Keratinocyte (primary cell): Measurements from ENCODE around the gene ADGRV1. TPM values are rescaled to one million over a fixed set of nuclear protein-coding genes. Genes with fewer than 3 reads are reported as not detected.

Source experiments
- DNase-seq: peaks from one replicate; pipeline ENCODE4 v3.0.0-alpha.2; 2011; ENCODE audit warnings: low read depth, missing footprints, low spot score
- FAIRE-seq: peaks from 2 replicates; lab custom pipeline; 2011; peaks lifted over from hg19 to GRCh38; lab: Jason Lieb, UNC
- H2AFZ ChIP-seq: 2 replicates; pipeline ENCODE4 v1.6.0; 2012; ENCODE audit warnings: low read length, control low read depth, inconsistent platforms; ENCODE audit not compliant: control insufficient read depth
- H3K27ac ChIP-seq: 2 replicates; pipeline ENCODE4 v1.5.1; 2011; ENCODE audit warnings: low read length; ENCODE audit not compliant: control insufficient read depth, insufficient read depth
- H3K27me3 ChIP-seq: 3 replicates; pipeline ENCODE4 v1.6.0; 2011; ENCODE audit warnings: low read length; ENCODE audit not compliant: control insufficient read depth, insufficient read depth; ENCODE audit errors: extremely low read depth
- H3K36me3 ChIP-seq, 2 experiments: 2 replicates in 1 of 2; 3 replicates in 1 of 2; pipeline ENCODE4 v1.5.1; 2011; ENCODE audit warnings: low read length in 2 of 2, mild to moderate bottlenecking in 1 of 2; ENCODE audit not compliant: control insufficient read depth in 2 of 2, insufficient read depth in 2 of 2; ENCODE audit errors: extremely low read depth in 1 of 2
- H3K4me1 ChIP-seq: 3 replicates; pipeline ENCODE4 v1.5.1; 2011; ENCODE audit warnings: low read length; ENCODE audit not compliant: control insufficient read depth, insufficient read depth; ENCODE audit errors: extremely low read depth
- H3K4me2 ChIP-seq: 3 replicates; pipeline ENCODE4 v1.6.0; 2011; ENCODE audit warnings: low read depth, low read length; ENCODE audit not compliant: control insufficient read depth, insufficient read depth; ENCODE audit errors: extremely low read depth
- H3K4me3 ChIP-seq, 3 experiments: fragments of 200-600 bp in 1 of 3; sonication (generic) in 1 of 3; 2 replicates in 2 of 3; 3 replicates in 1 of 3; pipeline ENCODE4 v1.5.1; 2011 to 2016; ENCODE audit warnings: low read length in 3 of 3, mild to moderate bottlenecking in 3 of 3, control low read depth in 2 of 3, inconsistent platforms in 1 of 3, low read depth in 1 of 3, mixed read lengths in 1 of 3, mixed run types in 1 of 3, moderate library complexity in 1 of 3; ENCODE audit not compliant: control insufficient read depth in 2 of 3, insufficient read depth in 2 of 3; ENCODE audit errors: extremely low read depth in 1 of 3
- H3K79me2 ChIP-seq: 2 replicates; pipeline ENCODE4 v1.6.0; 2012; ENCODE audit warnings: low read length; ENCODE audit not compliant: control insufficient read depth, insufficient read depth
- H3K9ac ChIP-seq: 3 replicates; pipeline ENCODE4 v1.6.0; 2011; ENCODE audit warnings: low read length; ENCODE audit not compliant: control insufficient read depth, insufficient read depth; ENCODE audit errors: extremely low read depth
- H3K9me1 ChIP-seq: 3 replicates; pipeline ENCODE4 v1.6.0; 2011; ENCODE audit warnings: low read length; ENCODE audit not compliant: control insufficient read depth, insufficient read depth; ENCODE audit errors: extremely low read depth
- H3K9me3 ChIP-seq: 2 replicates; pipeline ENCODE4 v1.5.1; 2012; ENCODE audit warnings: low read depth, low read length; ENCODE audit not compliant: control insufficient read depth
- H4K20me1 ChIP-seq: 3 replicates; pipeline ENCODE4 v1.6.0; 2011; ENCODE audit warnings: low read length; ENCODE audit not compliant: control insufficient read depth, insufficient read depth; ENCODE audit errors: extremely low read depth
- CTCF ChIP-seq, 3 experiments: IDR thresholded peaks in 1 of 3; conservative IDR thresholded peaks in 1 of 3; optimal IDR thresholded peaks in 1 of 3; 2 replicates in 2 of 3; 3 replicates in 1 of 3; pipeline versions ENCODE3 to v1.5.1; 2011; ENCODE audit warnings: low read length in 3 of 3, mild to moderate bottlenecking in 3 of 3, moderate library complexity in 2 of 3, control low read depth in 1 of 3, inconsistent platforms in 1 of 3; ENCODE audit not compliant: insufficient read depth in 2 of 3; ENCODE audit errors: extremely low read depth in 1 of 3
- EZH2 ChIP-seq: IDR thresholded peaks from one replicate; pipeline ENCODE4 v1.6.1; 2012; ENCODE audit warnings: inconsistent platforms, mild to moderate bottlenecking, low read length, moderate library complexity
- dilution Hi-C: fragments of 300-500 bp; cut with MboI; formaldehyde crosslinking; loops from one replicate; pipeline ENCODE4 v1.7.0; 2020; ENCODE audit warnings: low sequenced_read_pairs; ENCODE audit not compliant: extremely low pct_ligation_motif_present
- polyA plus RNA-seq, 5 experiments: library from polyadenylated mRNA; depleted of rRNA in 3 of 5; stranded (reverse) in 3 of 5; stranded (forward) in 1 of 5; unstranded in 1 of 5; fragments of >200 nt; gene quantifications; 1 replicate in 1 of 5; 2 replicates in 3 of 5; 3 replicates in 1 of 5; pipeline versions ENCODE4 v1.2.1 to v1.2.3, GENCODE V29; 2011 to 2012; ENCODE audit warnings: missing spikeins in 2 of 5, low read depth in 1 of 5, low replicate concordance in 1 of 5

The ADGRV1 gene
- polyA plus RNA-seq, 1 donor (not counting 4 experiments of a cell fraction or from before 2014, with no cell fraction given) = 0.05 TPM

GRCh38 chr5:91129748-91130147 is 571.2 kb downstream of the ADGRV1 start:
- dilution Hi-C loops = no loop called here
- no peak for FAIRE-seq
- TF ChIP-seq EZH2 (no peak), CTCF (optimal IDR thresholded peaks at IDR 0.05 in 1 of 3, IDR thresholded peaks at IDR 0.05 in 1 of 3, conservative IDR thresholded peaks at IDR 0.05 in 1 of 3; ENCODE audit: extremely low read depth in 1 of 3, insufficient read depth in 2 of 3, low read length in 3 of 3) (no peak)

GRCh38 chr5:91130759-91131158 is 572.2 kb downstream of the ADGRV1 start:
- peaks cover 9% of the 10 kb centered on the region for H3K4me1 ChIP-seq
- TF ChIP-seq CTCF (optimal IDR thresholded peaks at IDR 0.05 in 1 of 3, IDR thresholded peaks at IDR 0.05 in 1 of 3, conservative IDR thresholded peaks at IDR 0.05 in 1 of 3; ENCODE audit: extremely low read depth in 1 of 3, insufficient read depth in 2 of 3, low read length in 3 of 3) = no peak
- no peak for TF ChIP-seq EZH2
- no peak overlapping the region for H2AFZ ChIP-seq
- no peak overlapping the region for H3K27ac ChIP-seq
- H3K36me3 ChIP-seq = no peaks in the 10 kb centered on the region
- DNase-seq (no peak), FAIRE-seq (no peak)
- no peaks in the 10 kb centered on the region for H3K27me3 ChIP-seq
- no peak overlapping the region for H3K4me2 ChIP-seq
- no peaks in the 10 kb centered on the region for H3K9me1 ChIP-seq
- no peaks in the 10 kb centered on the region for H3K79me2 ChIP-seq
- no peaks in the 10 kb centered on the region for H4K20me1 ChIP-seq
- H3K9ac ChIP-seq = no peak overlapping the region
- H3K9me3 ChIP-seq = no peaks in the 10 kb centered on the region
- H3K4me3 ChIP-seq = no peak overlapping the region
- dilution Hi-C loops = no loop called here

More at GRCh38 chr5:91129748-91130147, 571.2 kb downstream of the ADGRV1 start:
- no peaks in the 10 kb centered on the region for H3K9me1 ChIP-seq
- H2AFZ ChIP-seq = no peak overlapping the region
- H3K27me3 ChIP-seq = no peaks in the 10 kb centered on the region
- H3K4me1 ChIP-seq = no peaks in the 10 kb centered on the region
- DNase-seq = no peak
- H3K9me3 ChIP-seq = no peaks in the 10 kb centered on the region
- no peaks in the 10 kb centered on the region for H3K79me2 ChIP-seq
- H4K20me1 ChIP-seq = no peaks in the 10 kb centered on the region
- H3K9ac ChIP-seq = no peak overlapping the region
- H3K4me2 ChIP-seq = no peak overlapping the region
- H3K27ac ChIP-seq = no peak overlapping the region
- no peak overlapping the region for H3K4me3 ChIP-seq
- no peaks in the 10 kb centered on the region for H3K36me3 ChIP-seq
